Measurements from ENCODE around the gene NME9. TPM values are rescaled to one million over a fixed set of nuclear protein-coding genes. Genes with fewer than 3 reads are reported as not detected.

Gene NME9
- total RNA-seq, 4 donors from 2014 or later, result not detected

GRCh38 chr3:138296639-138297038 is 33.0 kb downstream of the NME9 start:
- no peaks in the 10 kb centered on the region for H3K27me3 ChIP-seq
- DNase-seq (ENCODE audit: low spot score in 2 of 2), result no peak
- no peak overlapping the region for H3K4me3 ChIP-seq
- peaks cover 0 to 80% (median 0%) of the 10 kb centered on the region in 3 donors for H3K36me3 ChIP-seq
- H3K4me1 ChIP-seq, result no peaks in the 10 kb centered on the region
- H3K9me3 ChIP-seq, result no peaks in the 10 kb centered on the region
- TF ChIP-seq CTCF (IDR thresholded peaks at IDR 0.05) (no peak), EP300 (IDR thresholded peaks at IDR 0.05) (no peak), POLR2A (IDR thresholded peaks at IDR 0.05) (no peak)
- H3K27ac ChIP-seq, result no peak overlapping the region
- WGBS, 2 donors, result 89 to 91% methylated on average over 1 of the region's 1 CpG

DNA sequence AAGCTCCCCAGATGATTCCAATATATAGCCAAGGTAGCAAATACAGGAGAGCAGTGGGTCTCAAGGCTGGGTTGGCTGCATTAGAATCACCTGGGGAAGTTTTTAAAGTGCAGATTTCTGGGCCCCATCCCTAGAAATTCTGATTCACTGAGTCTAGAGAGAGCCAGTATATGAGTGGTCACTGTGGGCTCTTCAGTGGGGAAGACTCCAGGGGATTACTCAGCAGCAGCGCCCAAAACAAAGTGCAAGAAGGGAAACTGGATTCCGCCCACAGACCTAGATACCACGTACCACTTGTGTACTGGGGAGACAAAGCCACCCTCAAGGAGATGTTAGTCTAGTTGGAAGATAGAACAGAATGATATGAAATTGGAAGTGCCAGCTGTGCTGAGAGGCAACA is 40.0 kb downstream of the NME9 start:
- Histone ChIP-seq H3K27me3 (no peaks in the 10 kb centered on the region), H3K4me3 (no peak overlapping the region), H3K9me3 (no peaks in the 10 kb centered on the region), H3K36me3 (peaks cover 6 to 99% (median 15%) of the 10 kb centered on the region in 3 donors), H3K4me1 (no peaks in the 10 kb centered on the region), H3K27ac (no peak overlapping the region)
- no peak for DNase-seq (ENCODE audit: low spot score in 2 of 2)
- TF ChIP-seq POLR2A (IDR thresholded peaks at IDR 0.05) (no peak), CTCF (IDR thresholded peaks at IDR 0.05) (no peak), EP300 (IDR thresholded peaks at IDR 0.05) (no peak)
- WGBS, 2 donors, result 96 to 98% methylated on average over 3 of the region's 3 CpGs

DNA sequence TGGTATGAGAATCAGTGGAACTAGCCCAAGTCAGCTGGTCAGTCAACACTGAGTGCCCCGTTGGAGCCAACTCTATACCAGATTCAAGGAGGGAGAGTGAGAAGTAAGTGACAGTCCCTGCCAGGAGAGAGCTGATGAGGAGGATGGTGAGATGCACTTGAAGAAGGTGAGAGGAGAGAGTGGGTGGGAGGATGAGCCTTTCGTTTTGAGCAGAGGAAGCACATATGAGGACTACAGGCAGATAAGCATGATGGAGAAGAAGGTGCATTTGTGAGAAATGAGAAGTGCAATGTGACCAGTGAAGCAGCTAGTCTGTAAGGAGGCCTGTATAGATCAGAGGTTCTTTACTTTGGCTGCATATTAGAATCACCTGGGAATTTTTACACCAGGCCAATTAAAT is 40.4 kb downstream of the NME9 start:
- no peak for TF ChIP-seq EP300 (IDR thresholded peaks at IDR 0.05)
- no peak for TF ChIP-seq POLR2A (IDR thresholded peaks at IDR 0.05)
- no peak for TF ChIP-seq CTCF (IDR thresholded peaks at IDR 0.05)

GRCh38 chr3:138284957-138285477 is 44.6 kb downstream of the NME9 start:
- DNase-seq (ENCODE audit: low spot score in 2 of 2), result no peak
- Histone ChIP-seq H3K27me3 (no peaks in the 10 kb centered on the region), H3K4me3 (no peak overlapping the region), H3K36me3 (peaks cover 3 to 86% (median 19%) of the 10 kb centered on the region in 3 donors), H3K27ac (no peak overlapping the region), H3K4me1 (no peaks in the 10 kb centered on the region), H3K9me3 (no peaks in the 10 kb centered on the region)
- TF ChIP-seq POLR2A (IDR thresholded peaks at IDR 0.05) (no peak), EP300 (IDR thresholded peaks at IDR 0.05) (no peak), CTCF (IDR thresholded peaks at IDR 0.05) (no peak)
- WGBS, 2 donors, result 91 to 94% methylated on average over 2 of the region's 2 CpGs

More for the DNA sequence above, 40.4 kb downstream of the NME9 start:
- WGBS, 2 donors, result 92% methylated on average over 2 of the region's 2 CpGs
- Histone ChIP-seq H3K4me1 (no peaks in the 10 kb centered on the region), H3K4me3 (no peak overlapping the region), H3K27me3 (no peaks in the 10 kb centered on the region), H3K27ac (no peak overlapping the region), H3K36me3 (peaks cover 6 to 99% (median 19%) of the 10 kb centered on the region in 3 donors), H3K9me3 (no peaks in the 10 kb centered on the region)
- DNase-seq (ENCODE audit: low spot score in 2 of 2), result no peak

GRCh38 chr3:138284079-138284478 is 45.6 kb downstream of the NME9 start:
- no peaks in the 10 kb centered on the region for H3K4me1 ChIP-seq
- no peak for TF ChIP-seq CTCF (IDR thresholded peaks at IDR 0.05)
- no peak for TF ChIP-seq POLR2A (IDR thresholded peaks at IDR 0.05)
- no peak for TF ChIP-seq EP300 (IDR thresholded peaks at IDR 0.05)
- no peaks in the 10 kb centered on the region for H3K9me3 ChIP-seq
- no peak overlapping the region for H3K4me3 ChIP-seq
- no peak for DNase-seq (ENCODE audit: low spot score in 2 of 2)
- H3K27me3 ChIP-seq, result no peaks in the 10 kb centered on the region
- no peak overlapping the region for H3K27ac ChIP-seq
- H3K36me3 ChIP-seq, result peaks cover 3 to 80% (median 19%) of the 10 kb centered on the region in 3 donors
- WGBS, 2 donors, result 92 to 100% methylated on average over 1 of the region's 1 CpG

Data from tibial nerve (tissue), 4 donors.